Middle frontal gyrus (tissue), 1 donor: ENCODE measurements around the gene RNF183.
"Not testable (repeated sequence)": the region's sequence is repeated elsewhere in the genome, so short reads cannot be mapped to it uniquely, and the experiment has no call there.

Source experiments
- DNase-seq: peaks from one replicate; pipeline ENCODE4 v3.0.0-alpha.2; 2015; ENCODE audit warnings: low spot score; ENCODE audit errors: extremely low spot score

Gene RNF183

GRCh38 chr9:113275157-113276131, 27.7 kb downstream of the RNF183 start, which contains the start of the genes CDC26 and PRPF4:
Gene CDC26 (minus strand): TSS chr9:113275572. CDS start chr9:113272507, 3,065 bp downstream.
Gene PRPF4 (plus strand): TSS chr9:113275658. CDS start chr9:113275744, 86 bp downstream.
- DNase-seq = peak; percentile 93

- DNase-seq = peak; percentile 6
Measured at GRCh38 chr9:113274474-113275156, 28.6 kb downstream of the RNF183 start.

GRCh38 chr9:113269871-113270270, 33.3 kb downstream of the RNF183 start:
- no peak for DNase-seq

- no peak for DNase-seq
Measured at GRCh38 chr9:113269355-113269754, 33.8 kb downstream of the RNF183 start.

- no peak for DNase-seq
Measured at GRCh38 chr9:113267911-113268566, 35.1 kb downstream of the RNF183 start.

- DNase-seq = no peak
Measured at GRCh38 chr9:113266174-113266573, 37.0 kb downstream of the RNF183 start.

GRCh38 chr9:113261917-113262671, 41.1 kb downstream of the RNF183 start:
- DNase-seq = no peak

- DNase-seq = no peak
Measured at GRCh38 chr9:113258282-113258681, 44.9 kb downstream of the RNF183 start.

GRCh38 chr9:113257863-113258262, 45.3 kb downstream of the RNF183 start:
- no peak for DNase-seq

- no peak for DNase-seq
Measured at GRCh38 chr9:113255438-113255837, 47.7 kb downstream of the RNF183 start.

- DNase-seq = no peak
Measured at GRCh38 chr9:113254991-113255390, 48.2 kb downstream of the RNF183 start.

GRCh38 chr9:113250807-113251206, 52.4 kb downstream of the RNF183 start:
- no peak for DNase-seq

GRCh38 chr9:113249661-113250060, 53.5 kb downstream of the RNF183 start:
- DNase-seq = not testable (repeated sequence)

- DNase-seq = no peak
Measured at GRCh38 chr9:113247640-113248039, 55.5 kb downstream of the RNF183 start.
